ENCODE measurements around the gene ST3GAL3.

ST3GAL3 gene

DNA sequence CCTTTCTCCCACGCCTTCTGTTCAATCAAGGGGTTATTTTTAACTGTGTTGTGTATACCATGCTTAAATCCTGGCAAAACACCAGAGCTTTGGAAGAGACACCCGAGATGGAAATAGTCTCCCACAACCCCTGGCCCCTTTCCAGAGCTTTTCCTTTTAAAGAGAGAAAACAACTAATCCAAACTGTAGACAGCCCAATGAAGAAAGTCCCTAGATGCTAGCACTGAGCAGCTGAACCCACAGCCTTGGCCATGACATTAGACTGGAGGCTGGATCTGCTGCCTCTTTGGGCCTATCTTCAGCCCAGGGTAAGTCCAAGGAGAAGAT, 161.4 kb downstream of the ST3GAL3 start:
- H3K4me3 ChIP-seq (ENCODE audit: insufficient read length, low read depth), result no peak overlapping the region
- TF ChIP-seq ZNF274 (IDR thresholded peaks at IDR 0.05; ENCODE audit: low read depth, low read length) (no peak), YY1 (IDR thresholded peaks at IDR 0.05; ENCODE audit: insufficient read depth, insufficient read length) (no peak), SUZ12 (IDR thresholded peaks at IDR 0.05; ENCODE audit: extremely low read depth, insufficient read depth, insufficient read length) (no peak)
- H3K36me3 ChIP-seq (ENCODE audit: insufficient read depth, insufficient read length, low read length), result no peaks in the 10 kb centered on the region
- no peaks in the 10 kb centered on the region for H3K27me3 ChIP-seq (ENCODE audit: insufficient read depth, insufficient read length)
- H3K4me1 ChIP-seq (ENCODE audit: insufficient read depth, insufficient read length), result no peaks in the 10 kb centered on the region
- no peak overlapping the region for H3K9ac ChIP-seq (ENCODE audit: insufficient read length, low read depth)
- DNase-seq (ENCODE audit: low read depth, low spot score), result no peak
- no peaks in the 10 kb centered on the region for H3K9me3 ChIP-seq (ENCODE audit: insufficient read depth, low read length)

DNA sequence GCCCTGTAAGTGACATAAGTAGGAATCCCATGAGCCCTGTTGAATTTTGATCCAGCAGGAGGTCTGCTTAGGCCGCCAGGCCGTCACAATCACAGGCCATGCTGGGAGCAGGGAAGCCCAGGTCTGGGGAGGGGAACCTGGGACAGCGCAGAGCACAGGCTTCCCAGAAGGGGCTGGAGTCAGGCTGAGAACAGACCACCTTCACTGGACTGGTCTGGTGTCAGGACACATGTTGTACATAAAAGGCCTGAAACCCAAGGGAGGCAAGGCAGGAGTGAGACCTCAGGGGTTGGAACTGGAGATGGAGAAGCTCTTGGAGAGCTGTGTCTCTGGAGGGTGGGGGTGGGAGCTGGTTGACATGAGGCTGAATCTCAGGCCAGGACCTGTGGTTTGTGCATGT, 163.0 kb downstream of the ST3GAL3 start:
- no peaks in the 10 kb centered on the region for H3K4me1 ChIP-seq (ENCODE audit: insufficient read depth, insufficient read length)
- H3K27me3 ChIP-seq (ENCODE audit: insufficient read depth, insufficient read length), result no peaks in the 10 kb centered on the region
- no peak overlapping the region for H3K4me3 ChIP-seq (ENCODE audit: insufficient read length, low read depth)
- H3K9me3 ChIP-seq (ENCODE audit: insufficient read depth, low read length), result no peaks in the 10 kb centered on the region
- TF ChIP-seq ZNF274 (IDR thresholded peaks at IDR 0.05; ENCODE audit: low read depth, low read length) (no peak), YY1 (IDR thresholded peaks at IDR 0.05; ENCODE audit: insufficient read depth, insufficient read length) (no peak)
- DNase-seq (ENCODE audit: low read depth, low spot score), result no peak
- no peaks in the 10 kb centered on the region for H3K36me3 ChIP-seq (ENCODE audit: insufficient read depth, insufficient read length, low read length)
- no peak overlapping the region for H3K9ac ChIP-seq (ENCODE audit: insufficient read length, low read depth)

DNA sequence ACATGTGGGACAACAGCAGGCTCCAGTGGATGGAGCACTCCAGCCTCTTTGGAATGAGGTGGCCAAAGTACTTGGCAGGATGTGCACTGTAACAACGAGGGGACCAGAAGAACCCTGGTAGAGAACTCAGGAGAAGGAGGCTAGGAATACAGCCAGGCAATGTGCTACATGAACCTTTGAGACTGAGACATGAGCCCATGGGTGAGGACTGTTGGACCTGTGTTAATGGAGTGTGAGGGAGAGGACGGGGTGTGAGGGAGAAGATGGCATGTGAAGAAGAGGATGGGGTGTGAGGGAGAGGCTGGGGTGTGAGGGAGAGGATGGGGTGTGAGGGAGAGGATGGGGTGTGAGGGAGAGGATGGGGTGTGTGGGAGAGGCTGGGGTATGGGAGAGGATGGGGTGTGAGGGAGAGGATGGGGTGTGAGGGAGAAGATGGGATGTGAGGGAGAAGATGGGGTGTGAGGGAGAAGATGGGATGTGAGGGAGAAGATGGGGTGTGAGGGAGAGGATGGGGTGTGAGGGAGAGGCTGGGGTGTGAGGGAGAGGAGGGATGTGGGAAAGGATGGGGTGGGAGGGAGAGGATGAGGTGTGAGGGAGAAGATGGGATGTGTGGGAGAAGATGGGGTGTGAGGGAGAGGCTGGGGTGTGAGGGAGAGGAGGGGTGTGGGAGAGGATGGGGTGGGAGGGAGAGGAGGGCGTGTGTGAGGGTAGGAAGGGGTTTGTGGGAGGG, 164.0 kb downstream of the ST3GAL3 start:
- Histone ChIP-seq H3K36me3 (ENCODE audit: insufficient read depth, insufficient read length, low read length) (no peaks in the 10 kb centered on the region), H3K27me3 (ENCODE audit: insufficient read depth, insufficient read length) (no peaks in the 10 kb centered on the region), H3K9ac (ENCODE audit: insufficient read length, low read depth) (no peak overlapping the region), H3K9me3 (ENCODE audit: insufficient read depth, low read length) (no peaks in the 10 kb centered on the region), H3K4me1 (ENCODE audit: insufficient read depth, insufficient read length) (no peaks in the 10 kb centered on the region), H3K4me3 (ENCODE audit: insufficient read length, low read depth) (no peak overlapping the region)
- TF ChIP-seq ZNF274 (IDR thresholded peaks at IDR 0.05; ENCODE audit: low read depth, low read length) (no peak), YY1 (IDR thresholded peaks at IDR 0.05; ENCODE audit: insufficient read depth, insufficient read length) (no peak), SUZ12 (IDR thresholded peaks at IDR 0.05; ENCODE audit: extremely low read depth, insufficient read depth, insufficient read length) (no peak)
- no peak for DNase-seq (ENCODE audit: low read depth, low spot score)

DNA sequence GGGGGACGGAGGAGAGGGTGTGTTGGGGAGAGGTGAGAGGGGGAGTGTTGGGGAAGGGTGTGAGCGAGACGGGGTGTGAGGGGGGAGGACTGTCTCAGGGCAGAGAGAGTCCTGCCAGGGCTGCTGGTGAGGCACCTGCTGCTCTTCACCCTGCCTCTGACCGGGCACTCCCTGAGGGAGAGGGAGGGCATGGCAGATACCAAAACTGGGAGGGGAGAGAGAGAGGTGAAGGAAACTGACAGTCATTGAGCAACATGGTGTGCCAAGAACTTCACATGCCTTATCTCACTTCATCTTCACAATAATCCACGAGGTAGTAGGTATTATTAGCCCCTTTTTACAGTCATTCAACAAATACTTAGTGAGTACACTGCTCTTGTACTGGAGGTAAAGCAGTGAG, 164.9 kb downstream of the ST3GAL3 start:
- Histone ChIP-seq H3K36me3 (ENCODE audit: insufficient read depth, insufficient read length, low read length) (no peaks in the 10 kb centered on the region), H3K9me3 (ENCODE audit: insufficient read depth, low read length) (no peaks in the 10 kb centered on the region), H3K27me3 (ENCODE audit: insufficient read depth, insufficient read length) (no peaks in the 10 kb centered on the region), H3K4me3 (ENCODE audit: insufficient read length, low read depth) (no peak overlapping the region), H3K4me1 (ENCODE audit: insufficient read depth, insufficient read length) (no peaks in the 10 kb centered on the region), H3K9ac (ENCODE audit: insufficient read length, low read depth) (no peak overlapping the region)
- TF ChIP-seq ZNF274 (IDR thresholded peaks at IDR 0.05; ENCODE audit: low read depth, low read length) (no peak), YY1 (IDR thresholded peaks at IDR 0.05; ENCODE audit: insufficient read depth, insufficient read length) (no peak), SUZ12 (IDR thresholded peaks at IDR 0.05; ENCODE audit: extremely low read depth, insufficient read depth, insufficient read length) (no peak)
- no peak for DNase-seq (ENCODE audit: low read depth, low spot score)

DNA sequence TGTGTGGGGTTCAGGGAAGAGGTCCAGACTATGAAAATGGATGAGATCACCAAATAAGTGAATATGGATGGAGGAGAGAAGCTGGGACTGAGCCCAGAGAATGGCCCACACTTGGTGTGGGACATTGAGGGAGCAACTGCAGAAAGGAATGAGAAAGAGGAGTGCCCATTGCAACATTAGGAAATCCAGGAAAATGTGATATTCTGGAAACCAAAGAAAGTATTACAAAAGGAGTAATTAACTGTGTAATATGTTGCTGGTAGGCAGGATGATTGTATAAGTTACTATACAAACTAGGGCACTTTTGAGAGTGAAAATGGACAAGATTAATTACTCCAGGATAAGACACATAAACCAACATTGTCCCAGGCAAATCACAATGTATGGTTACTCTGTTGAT, 166.5 kb downstream of the ST3GAL3 start:
- Histone ChIP-seq H3K36me3 (ENCODE audit: insufficient read depth, insufficient read length, low read length) (no peaks in the 10 kb centered on the region), H3K4me3 (ENCODE audit: insufficient read length, low read depth) (no peak overlapping the region), H3K4me1 (ENCODE audit: insufficient read depth, insufficient read length) (no peaks in the 10 kb centered on the region), H3K9ac (ENCODE audit: insufficient read length, low read depth) (no peak overlapping the region), H3K27me3 (ENCODE audit: insufficient read depth, insufficient read length) (no peaks in the 10 kb centered on the region), H3K9me3 (ENCODE audit: insufficient read depth, low read length) (no peaks in the 10 kb centered on the region)
- TF ChIP-seq SUZ12 (IDR thresholded peaks at IDR 0.05; ENCODE audit: extremely low read depth, insufficient read depth, insufficient read length), result no peak
- no peak for TF ChIP-seq ZNF274 (IDR thresholded peaks at IDR 0.05; ENCODE audit: low read depth, low read length)
- TF ChIP-seq YY1 (IDR thresholded peaks at IDR 0.05; ENCODE audit: insufficient read depth, insufficient read length), result no peak
- no peak for DNase-seq (ENCODE audit: low read depth, low spot score)

DNA sequence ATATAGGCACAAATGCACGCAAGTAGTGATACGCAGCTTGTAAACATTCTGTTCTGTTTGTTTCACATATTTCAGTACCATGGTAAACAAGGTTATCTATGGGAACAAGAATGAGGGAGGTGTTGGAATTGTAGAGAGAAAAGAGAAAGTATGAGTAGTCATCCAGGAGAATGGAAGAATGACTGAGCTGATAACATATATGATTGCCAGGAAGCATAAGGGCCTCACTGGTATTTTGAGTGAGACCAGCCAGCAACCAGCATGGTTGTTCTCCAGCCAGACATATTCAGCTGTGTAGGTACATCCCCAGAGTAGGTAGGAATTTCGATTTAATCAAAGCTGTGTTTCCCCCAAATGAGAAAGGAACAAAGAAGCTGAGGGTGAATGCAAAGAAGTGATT, 167.4 kb downstream of the ST3GAL3 start:
- Histone ChIP-seq H3K9ac (ENCODE audit: insufficient read length, low read depth) (no peak overlapping the region), H3K27me3 (ENCODE audit: insufficient read depth, insufficient read length) (no peaks in the 10 kb centered on the region), H3K9me3 (ENCODE audit: insufficient read depth, low read length) (no peaks in the 10 kb centered on the region), H3K36me3 (ENCODE audit: insufficient read depth, insufficient read length, low read length) (peaks cover 2% of the 10 kb centered on the region), H3K4me3 (ENCODE audit: insufficient read length, low read depth) (no peak overlapping the region), H3K4me1 (ENCODE audit: insufficient read depth, insufficient read length) (peaks cover under 1% of the 10 kb centered on the region)
- no peak for DNase-seq (ENCODE audit: low read depth, low spot score)
- TF ChIP-seq YY1 (IDR thresholded peaks at IDR 0.05; ENCODE audit: insufficient read depth, insufficient read length) (no peak), ZNF274 (IDR thresholded peaks at IDR 0.05; ENCODE audit: low read depth, low read length) (no peak), SUZ12 (IDR thresholded peaks at IDR 0.05; ENCODE audit: extremely low read depth, insufficient read depth, insufficient read length) (no peak)

DNA sequence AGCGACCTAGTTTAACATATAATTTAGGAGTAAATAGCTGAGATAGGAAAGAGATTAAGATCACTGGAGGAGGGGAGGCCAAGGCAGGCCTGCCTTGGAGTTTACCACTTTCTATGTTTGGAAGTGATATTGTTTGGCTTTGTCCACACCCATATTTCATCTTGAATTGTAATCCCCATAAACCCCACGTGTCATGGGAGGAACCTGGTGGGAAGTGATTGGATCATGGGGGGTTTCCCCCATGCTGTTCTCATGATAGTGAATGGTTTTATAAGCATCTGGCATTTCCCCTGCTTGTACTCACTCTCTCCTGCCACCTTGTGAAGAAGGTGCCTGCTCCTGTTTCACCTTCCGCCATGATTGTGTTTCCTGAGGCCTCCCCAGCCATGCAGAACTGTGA, 168.0 kb downstream of the ST3GAL3 start:
- H3K9me3 ChIP-seq (ENCODE audit: insufficient read depth, low read length), result no peaks in the 10 kb centered on the region
- H3K4me3 ChIP-seq (ENCODE audit: insufficient read length, low read depth), result no peak overlapping the region
- H3K27me3 ChIP-seq (ENCODE audit: insufficient read depth, insufficient read length), result no peaks in the 10 kb centered on the region
- TF ChIP-seq SUZ12 (IDR thresholded peaks at IDR 0.05; ENCODE audit: extremely low read depth, insufficient read depth, insufficient read length) (no peak), YY1 (IDR thresholded peaks at IDR 0.05; ENCODE audit: insufficient read depth, insufficient read length) (no peak), ZNF274 (IDR thresholded peaks at IDR 0.05; ENCODE audit: low read depth, low read length) (no peak)
- H3K4me1 ChIP-seq (ENCODE audit: insufficient read depth, insufficient read length), result peaks cover 6% of the 10 kb centered on the region
- H3K36me3 ChIP-seq (ENCODE audit: insufficient read depth, insufficient read length, low read length), result peaks cover 5% of the 10 kb centered on the region
- DNase-seq (ENCODE audit: low read depth, low spot score), result no peak
- H3K9ac ChIP-seq (ENCODE audit: insufficient read length, low read depth), result no peak overlapping the region

Data from NT2/D1 (cell line).